Colonic mucosa (tissue), 4 donors: ENCODE data around the gene FRS3. TPM values are rescaled to one million over a fixed set of nuclear protein-coding genes. Genes with fewer than 3 reads are reported as not detected.

ENCODE experiments used
- DNase-seq: peaks from one replicate; pipeline ENCODE4 v3.0.0-alpha.2; 2020
- H3K27ac ChIP-seq: fragments of 200-600 bp; one replicate; pipeline ENCODE4 v1.8.0; 2021
- H3K27me3 ChIP-seq: fragments of 200-600 bp; one replicate; pipeline ENCODE4 v1.8.0; 2021
- H3K36me3 ChIP-seq: fragments of 200-600 bp; one replicate; pipeline ENCODE4 v1.8.0; 2021
- H3K4me1 ChIP-seq: fragments of 200-600 bp; one replicate; pipeline ENCODE4 v1.8.0; 2021; ENCODE audit warnings: mild to moderate bottlenecking
- H3K4me3 ChIP-seq: fragments of 200-600 bp; one replicate; pipeline ENCODE4 v1.8.0; 2021
- H3K9ac ChIP-seq, 2 donors: one replicate each; pipeline ENCODE4 v1.7.0; 2013; ENCODE audit warnings: control low read depth in 2 of 2, low read depth in 2 of 2, low read length in 2 of 2
- H3K9me3 ChIP-seq: fragments of 200-600 bp; one replicate; pipeline ENCODE4 v1.8.0; 2021
- CTCF ChIP-seq: fragments of 200-600 bp; IDR thresholded peaks from one replicate; pipeline ENCODE4 v1.8.0; 2022; ENCODE audit warnings: antibody characterized with exemption, mild to moderate bottlenecking
- intact Hi-C: fragments of 100-400 bp; cut with DNase I; formaldehyde crosslinking; loops from one replicate; pipeline ENCODE4 v1.14.1; 2022
- total RNA-seq, 2 donors: library from RNA; stranded (reverse); fragmentation: NEBNext Ultra II Directional in 1 of 2; extraction: Animal tissue kit (Norgen Biotek cat#: 25700) in 1 of 2; gene quantifications; one replicate each; pipeline ENCODE4 v1.2.1, GENCODE V29; 2021
- donor health status: healthy.
- donor health status: DM: no; HTN: no; CAD: no.
- donor health status: DM: no; HTN: no; CAD: no.

The FRS3 gene
- total RNA-seq, 2 donors from 2014 or later: 2.7 to 3.4 TPM

GRCh38 chr6:41720783-41721182 is 58.9 kb downstream of the FRS3 start:
- intact Hi-C loops: no loop called here

GRCh38 chr6:41720262-41720620 is 59.5 kb downstream of the FRS3 start:
- H3K27me3 ChIP-seq: no peaks in the 10 kb centered on the region
- H3K9me3 ChIP-seq: no peaks in the 10 kb centered on the region
- no peak overlapping the region for H3K4me3 ChIP-seq
- intact Hi-C loops: no loop called here
- TF ChIP-seq CTCF: no peak
- peak overlapping the region; percentile 39 for H3K27ac ChIP-seq
- H3K36me3 ChIP-seq: no peaks in the 10 kb centered on the region
- no peak for DNase-seq
- peak overlapping the region in 1 of 2 donors; percentile 9 for H3K9ac ChIP-seq
- H3K4me1 ChIP-seq: peaks cover 15% of the 10 kb centered on the region

More at GRCh38 chr6:41720783-41721182, 58.9 kb downstream of the FRS3 start:
- no peak overlapping the region for H3K4me3 ChIP-seq
- no peaks in the 10 kb centered on the region for H3K9me3 ChIP-seq
- H3K9ac ChIP-seq: no peak overlapping the region
- no peak overlapping the region for H3K27ac ChIP-seq
- H3K4me1 ChIP-seq: peaks cover 15% of the 10 kb centered on the region
- no peaks in the 10 kb centered on the region for H3K36me3 ChIP-seq
- DNase-seq: no peak
- no peak for TF ChIP-seq CTCF
- no peaks in the 10 kb centered on the region for H3K27me3 ChIP-seq

Other genes with a start within 250 kb of the FRS3 start
- 10 to 100 TPM; 33.6 to 50.4 TPM for gene FOXP4, start 233.5 kb downstream of the FRS3 start, total RNA-seq
- gene MDFI, start 141.4 kb downstream of the FRS3 start, total RNA-seq: 1 to 10 TPM; 1.1 to 1.9 TPM
- 10 to 100 TPM; 16.9 to 21.7 TPM for gene TFEB, start 44.3 kb downstream of the FRS3 start, total RNA-seq
- 1 to 10 TPM in 1 of 2 donors, not detected in 1; 1.7 TPM for gene PGC, start 32.5 kb downstream of the FRS3 start, total RNA-seq
- gene PRICKLE4, start 882 bp upstream of the FRS3 start, total RNA-seq: 1 to 10 TPM; 1.8 to 4.8 TPM
- 100 to 1,000 TPM; 109 to 200 TPM for gene TOMM6, start 7.8 kb upstream of the FRS3 start, total RNA-seq
- gene USP49, start 115.5 kb upstream of the FRS3 start, total RNA-seq: 1 to 10 TPM; 1.7 to 2.9 TPM
- 10 to 100 TPM; 15.0 to 22.9 TPM for gene MED20, start 141.2 kb upstream of the FRS3 start, total RNA-seq
- gene BYSL, start 141.6 kb upstream of the FRS3 start, total RNA-seq: 10 to 100 TPM; 10.4 to 16.4 TPM
- 10 to 100 TPM; 86.2 to 92.3 TPM for gene CCND3, start 161.9 kb upstream of the FRS3 start, total RNA-seq